A673 (cell line): ENCODE measurements around the gene CCDC82. TPM values are rescaled to one million over a fixed set of nuclear protein-coding genes. Genes with fewer than 3 reads are reported as not detected.

ENCODE experiments used
- BruUV-seq: library from RNA; stranded (reverse); fragments of 400-500 nt; replicated peaks from 2 replicates; lab custom pipeline; 2021; lab: Mats Ljungman, UMichigan
- CTCF ChIA-PET: fragments of 300-600 bp; sonication (Branson Sonifier 250); formaldehyde crosslinking; loops from one replicate; lab custom pipeline; 2022; ENCODE audit warnings: antibody characterized with exemption; lab: Charles Lee
- POLR2A ChIA-PET: fragments of 300-600 bp; sonication (Branson Sonifier 250); formaldehyde crosslinking; loops from one replicate; lab custom pipeline; 2022; ENCODE audit warnings: antibody characterized with exemption; ENCODE audit not compliant: low non-redundant PET; lab: Charles Lee
- DNase-seq: peaks from one replicate; pipeline ENCODE4 v3.0.0-alpha.2; 2015; ENCODE audit warnings: low spot score
- H3K27ac ChIP-seq: fragments of 200-600 bp; sonication (generic); 2 replicates; pipeline ENCODE4 v1.5.1; 2016; ENCODE audit warnings: mixed run types, low read depth, mild to moderate bottlenecking, mixed read lengths, antibody characterized with exemption, low read length; ENCODE audit not compliant: poor library complexity, severe bottlenecking
- H3K27me3 ChIP-seq: fragments of 200-600 bp; sonication (generic); replicated peaks from 2 replicates; pipeline ENCODE4 v1.6.1; 2017; ENCODE audit warnings: mixed run types, low read depth, mild to moderate bottlenecking, mixed read lengths, antibody characterized with exemption, low read length; ENCODE audit not compliant: insufficient read depth, poor library complexity
- H3K36me3 ChIP-seq: fragments of 200-600 bp; sonication (generic); 2 replicates; pipeline ENCODE4 v1.6.1; 2016; ENCODE audit warnings: mixed run types, mild to moderate bottlenecking, mixed read lengths, antibody characterized with exemption, low read length; ENCODE audit not compliant: insufficient read depth, poor library complexity, severe bottlenecking
- H3K4me1 ChIP-seq: fragments of 200-600 bp; sonication (generic); 2 replicates; pipeline ENCODE4 v1.6.1; 2017; ENCODE audit warnings: mixed run types, mild to moderate bottlenecking, mixed read lengths, antibody characterized with exemption, low read length; ENCODE audit not compliant: insufficient read depth, poor library complexity, severe bottlenecking
- H3K4me3 ChIP-seq: fragments of 200-600 bp; sonication (generic); 2 replicates; pipeline ENCODE4 v1.5.1; 2016; ENCODE audit warnings: low read depth, mixed run types, mild to moderate bottlenecking, mixed read lengths, low read length; ENCODE audit not compliant: poor library complexity, severe bottlenecking
- H3K9me3 ChIP-seq: fragments of 200-600 bp; sonication (generic); 2 replicates; pipeline ENCODE4 v1.6.1; 2016; ENCODE audit warnings: mixed run types, low read depth, mild to moderate bottlenecking, mixed read lengths, antibody characterized with exemption, low read length; ENCODE audit not compliant: poor library complexity, severe bottlenecking
- CTCF ChIP-seq: fragments of 300-800, 200-600 bp; sonication (generic); conservative IDR thresholded peaks from 2 replicates; pipeline ENCODE4 v1.5.1; 2017; ENCODE audit warnings: low read depth, mild to moderate bottlenecking, antibody characterized with exemption, low read length, moderate library complexity, mixed read lengths
- EZH2 ChIP-seq: fragments of 200-600 bp; sonication (generic); IDR thresholded peaks from 2 replicates; pipeline ENCODE4 v1.6.1; 2017; ENCODE audit warnings: borderline replicate concordance, low read depth, mild to moderate bottlenecking, mixed read lengths, antibody characterized with exemption, low read length; ENCODE audit not compliant: poor library complexity, severe bottlenecking
- intact Hi-C: fragments of 100-400 bp; cut with micrococcal nuclease; formaldehyde crosslinking; loops from one replicate; pipeline ENCODE4 v1.10.0; 2022; ENCODE audit not compliant: unreplicated experiment
- total RNA-seq: library from RNA; stranded (reverse); gene quantifications from 2 replicates; pipeline ENCODE4 v1.2.3, GENCODE V29; 2021

CCDC82 gene
- total RNA-seq, 1 experiment from 2014 or later, result 33.1 TPM

DNA sequence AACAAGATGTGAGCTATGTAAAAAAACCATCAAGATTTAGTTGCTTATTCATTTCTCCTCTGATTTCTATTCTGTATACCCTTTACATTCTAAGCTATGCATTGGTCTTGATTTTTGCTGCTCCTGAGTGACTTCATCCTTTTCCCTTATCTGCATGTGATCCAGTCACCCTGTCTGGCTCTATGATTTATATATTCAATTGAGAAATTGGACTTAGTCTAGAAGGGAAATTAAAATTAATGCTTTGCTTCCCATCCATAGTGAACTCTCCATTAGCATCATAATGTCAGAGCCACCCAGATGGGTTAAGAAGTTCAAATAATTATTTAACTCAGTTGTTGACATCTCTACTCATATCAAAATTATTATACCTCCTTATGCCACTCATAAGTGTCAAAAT, 5.1 kb upstream of the CCDC82 start:
- H3K27ac ChIP-seq, result no peak overlapping the region
- ChIA-PET CTCF (interaction anchor here (0.6 to 2.6 kb wide), 4 partner anchors 340 to 559 kb away, joined by 5 to 33 read pairs (median 20); no protein-coding TSS in a partner anchor), POLR2A (no interaction called here)
- no peak overlapping the region for H3K4me3 ChIP-seq
- H3K4me1 ChIP-seq, result peaks cover 8% of the 10 kb centered on the region
- no TSS peak for BruUV-seq
- no peaks in the 10 kb centered on the region for H3K36me3 ChIP-seq
- no peak for TF ChIP-seq CTCF
- no peak for DNase-seq
- H3K27me3 ChIP-seq, result no peaks in the 10 kb centered on the region
- intact Hi-C loops, result loop anchor here (1.0 to 5.0 kb wide), 5 partner anchors 157 to 558 kb away; partner anchors contain the start of gene MTMR2
- H3K9me3 ChIP-seq, result no peaks in the 10 kb centered on the region

DNA sequence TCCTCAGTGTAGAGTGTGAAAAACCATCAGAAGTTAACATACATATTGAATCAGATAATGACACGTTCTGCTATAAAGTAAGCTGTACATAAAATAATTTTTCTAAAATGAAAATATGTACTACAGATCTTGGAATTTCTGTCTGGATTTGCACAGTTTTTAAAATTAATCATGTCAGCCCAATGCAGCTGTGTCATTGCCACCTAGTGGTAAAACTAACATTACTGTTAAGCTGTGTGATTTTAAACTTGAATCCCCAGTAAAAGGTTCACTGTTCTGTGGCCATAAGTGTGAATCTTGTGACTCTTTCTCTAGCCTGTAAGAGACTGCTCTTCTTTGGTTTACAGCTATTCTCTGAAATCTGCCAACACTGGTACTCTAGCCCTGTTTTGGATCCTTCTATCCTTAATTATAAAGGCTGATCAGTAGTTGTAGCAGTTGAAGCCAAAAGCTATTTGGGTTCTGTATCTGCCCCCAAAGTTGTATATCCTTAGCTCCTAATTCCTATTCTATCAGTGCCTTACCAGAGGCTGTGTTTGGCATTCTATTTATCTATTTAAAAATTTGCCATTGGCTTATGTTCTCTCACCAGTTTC, 4.1 kb upstream of the CCDC82 start:
- peaks cover 8% of the 10 kb centered on the region for H3K4me1 ChIP-seq
- peak; percentile 73 for DNase-seq
- TF ChIP-seq EZH2 (no peak), CTCF (peak; percentile 94)
- BruUV-seq, result no TSS peak
- POLR2A ChIA-PET, result no interaction called here
- CTCF ChIA-PET, result interaction anchor here (0.5 to 2.6 kb wide), 9 partner anchors 31 to 604 kb away, joined by 3 to 33 read pairs (median 4); partner anchors contain the start of genes FAM76B and MAML2
- intact Hi-C loops, result loop anchor here (1.0 to 5.0 kb wide), 6 partner anchors 157 to 605 kb away; partner anchors contain the start of genes FAM76B and MTMR2
- no peaks in the 10 kb centered on the region for H3K27me3 ChIP-seq
- H3K27ac ChIP-seq, result no peak overlapping the region
- H3K4me3 ChIP-seq, result no peak overlapping the region
- no peaks in the 10 kb centered on the region for H3K9me3 ChIP-seq
- H3K36me3 ChIP-seq, result no peaks in the 10 kb centered on the region

DNA sequence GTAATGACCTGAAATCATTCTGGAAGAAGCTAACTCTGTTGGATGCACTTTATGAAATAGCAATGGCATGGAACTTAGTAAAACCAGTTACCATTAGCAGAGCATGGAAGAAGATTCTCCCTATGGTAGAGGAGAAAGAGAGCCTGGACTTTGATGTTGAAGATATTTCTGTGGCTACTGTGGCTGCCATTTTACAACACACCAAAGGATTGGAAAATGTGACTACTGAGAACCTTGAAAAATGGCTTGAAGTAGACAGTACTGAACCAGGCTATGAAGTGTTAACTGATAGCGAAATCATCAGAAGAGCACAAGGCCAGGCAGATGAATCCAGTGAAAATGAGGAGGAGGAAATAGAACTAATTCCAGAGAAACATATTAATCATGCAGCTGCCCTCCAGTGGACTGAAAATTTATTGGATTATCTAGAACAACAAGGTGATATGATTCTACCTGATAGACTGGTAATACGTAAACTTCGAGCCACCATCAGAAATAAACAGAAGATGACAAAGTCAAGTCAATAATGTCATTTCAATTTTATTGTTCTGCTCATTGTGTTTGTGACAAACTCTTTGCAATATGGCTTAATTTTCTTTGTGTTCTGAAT, 2.1 kb upstream of the CCDC82 start:
- no TSS peak for BruUV-seq
- CTCF ChIA-PET, result no interaction called here
- intact Hi-C loops, result loop anchor here (2.0 to 5.0 kb wide), 5 partner anchors 155 to 603 kb away; partner anchors contain the start of genes FAM76B and MTMR2

More for the DNA sequence above, 2.1 kb upstream of the CCDC82 start:
- POLR2A ChIA-PET, result no interaction called here
- Histone ChIP-seq H3K27me3 (no peaks in the 10 kb centered on the region), H3K36me3 (no peaks in the 10 kb centered on the region), H3K4me3 (no peak overlapping the region), H3K4me1 (peaks cover 17% of the 10 kb centered on the region), H3K9me3 (no peaks in the 10 kb centered on the region), H3K27ac (no peak overlapping the region)
- no peak for TF ChIP-seq EZH2
- TF ChIP-seq CTCF, result peak; percentile 28; the same call in 1 of the 2 replicates
- DNase-seq, result no peak
